K562 (cell line): ENCODE measurements around the gene SETD3. TPM values are rescaled to one million over a fixed set of nuclear protein-coding genes. Genes with fewer than 3 reads are reported as not detected.

Experiments used
- CXXC5 ChIP-seq: fragments of 250-450 bp; sonication (Bioruptor Pico); IDR thresholded peaks from 2 replicates; pipeline ENCODE4 v1.8.0; 2022; ENCODE audit warnings: inconsistent platforms, mild to moderate bottlenecking, moderate library complexity
- HNRNPK ChIP-seq: fragments of 200-400 bp; formaldehyde crosslinking; IDR thresholded peaks from one replicate; pipeline ENCODE4 v1.6.1; 2018; ENCODE audit warnings: mild to moderate bottlenecking, low read depth, low read length; ENCODE audit not compliant: poor library complexity, severe bottlenecking
- KAT8 ChIP-seq: fragments of 450-650 bp; IDR thresholded peaks from 2 replicates; pipeline ENCODE4 v1.6.1; 2016; ENCODE audit warnings: low read depth, mild to moderate bottlenecking
- MCM7 ChIP-seq, 2 experiments: fragments of 450-650 bp; IDR thresholded peaks; 2 replicates each; pipeline ENCODE4 v1.6.1; 2016 to 2018
- NCOA6 ChIP-seq: fragments of 450-650 bp; IDR thresholded peaks from 2 replicates; pipeline ENCODE4 v1.6.1; 2017; ENCODE audit warnings: mild to moderate bottlenecking
- NKRF ChIP-seq: fragments of 450-650 bp; IDR thresholded peaks from 2 replicates; pipeline ENCODE4 v1.6.1; 2016; ENCODE audit warnings: borderline replicate concordance
- PHF8 ChIP-seq: fragments of 200-600 bp; sonication (generic); IDR thresholded peaks from 2 replicates; pipeline ENCODE4 v1.6.1; 2012; ENCODE audit warnings: mixed run types, mild to moderate bottlenecking, inconsistent platforms, low read length, moderate library complexity, borderline replicate concordance
- POLR2AphosphoS2 ChIP-seq: IDR thresholded peaks from 2 replicates; pipeline ENCODE4 v1.6.1; 2012; ENCODE audit warnings: low read length, improper control_type of control experiment
- POLR3A ChIP-seq: IDR thresholded peaks from 2 replicates; pipeline ENCODE4 v1.6.1; 2011; ENCODE audit warnings: borderline replicate concordance, mild to moderate bottlenecking, moderate library complexity; ENCODE audit not compliant: insufficient read length, insufficient read depth; ENCODE audit errors: extremely low read depth
- RFX5 ChIP-seq: IDR thresholded peaks from 2 replicates; pipeline ENCODE4 v1.6.1; 2011; ENCODE audit warnings: low read depth, mild to moderate bottlenecking, improper control_type of control experiment, low read length
- RHOXF2B ChIP-seq: fragments of 250-450 bp; sonication (Bioruptor Pico); conservative IDR thresholded peaks from 2 replicates; pipeline ENCODE4 v1.5.1; 2021
- SIN3B ChIP-seq: fragments of 450-650 bp; IDR thresholded peaks from 2 replicates; pipeline ENCODE4 v1.6.1; 2017; ENCODE audit warnings: low read depth, mild to moderate bottlenecking, moderate library complexity
- TAL1 ChIP-seq: fragments of 450-650 bp; IDR thresholded peaks from 2 replicates; pipeline ENCODE4 v1.6.1; 2016; ENCODE audit warnings: mild to moderate bottlenecking
- TBL1XR1 ChIP-seq, 2 experiments: IDR thresholded peaks; 2 replicates each; pipeline ENCODE4 v1.6.1; 2012; ENCODE audit warnings: improper control_type of control experiment in 2 of 2, low read length in 2 of 2, mild to moderate bottlenecking in 1 of 2
- TCF15 ChIP-seq: fragments of 250-450 bp; sonication (Bioruptor Pico); IDR thresholded peaks from 2 replicates; pipeline ENCODE4 v1.8.0; 2022; ENCODE audit warnings: moderate library complexity, mild to moderate bottlenecking, inconsistent platforms
- ZBTB2 ChIP-seq: fragments of 450-650 bp; IDR thresholded peaks from 2 replicates; pipeline ENCODE4 v1.6.1; 2016; ENCODE audit warnings: antibody characterized with exemption
- ZNF143 ChIP-seq: sonication (generic); formaldehyde crosslinking; IDR thresholded peaks from 2 replicates; pipeline ENCODE4 v1.9.0; 2022; ENCODE audit warnings: mild to moderate bottlenecking, missing genetic modification reagents
- ZNF253 ChIP-seq: fragments of 250-450 bp; sonication (Bioruptor Pico); conservative IDR thresholded peaks from 2 replicates; pipeline ENCODE4 v1.6.1; 2021; ENCODE audit warnings: mild to moderate bottlenecking
- ZNF316 ChIP-seq: fragments of 450-650 bp; IDR thresholded peaks from 2 replicates; pipeline ENCODE4 v1.6.1; 2016
- ZNF589 ChIP-seq: fragments of 200-800 bp; sonication (Bioruptor generic); IDR thresholded peaks from 2 replicates; pipeline ENCODE4 v1.6.1; 2016; ENCODE audit warnings: low read depth, missing genetic modification characterization, missing compliant biosample characterization
- polyA plus RNA-seq, 8 experiments: library from polyadenylated mRNA; depleted of rRNA in 4 of 8; stranded (reverse) in 5 of 8; unstranded in 3 of 8; fragments of >200 nt; fragmentation: Nextera tagmentation in 2 of 8; fragmentation: Illumina TruSeq in 1 of 8; extraction: Ambion mirVana in 2 of 8; extraction: Trizol in 1 of 8; gene quantifications; 2 replicates each; pipeline versions ENCODE4 v1.2.1 to v1.2.3, GENCODE V29; 2011 to 2014; ENCODE audit warnings: inconsistent platforms in 1 of 8, missing spikeins in 1 of 8
- total RNA-seq, 7 experiments: library from RNA; depleted of rRNA in 6 of 7; stranded (reverse); fragments of >200 nt in 6 of 7; fragmentation: Illumina TruSeq in 2 of 7; extraction: Trizol in 2 of 7; gene quantifications; 2 replicates each; pipeline versions ENCODE4 v1.2.1 to v1.2.3, GENCODE V29; 2011 to 2021; ENCODE audit warnings: low replicate concordance in 1 of 7
- TF ChIP-seq, protein P1 (sequence below): sonication (generic); formaldehyde crosslinking; IDR thresholded peaks from 2 replicates; pipeline ENCODE4 v1.8.0; 2022; ENCODE audit warnings: mild to moderate bottlenecking, missing genetic modification reagents
- TF ChIP-seq, protein P2 (sequence below): IDR thresholded peaks from 3 replicates; pipeline ENCODE4 v1.6.1; 2011; ENCODE audit warnings: borderline replicate concordance, mild to moderate bottlenecking, moderate library complexity; ENCODE audit not compliant: insufficient read length; ENCODE audit errors: extremely low read depth

The SETD3 gene
- total and polyA plus RNA-seq, 9 of the 15 experiments (the other 6 are each of a cell fraction or from before 2014, with no cell fraction given): 8.5 to 35.9 (median 26.5) TPM

GRCh38 chr14:99480917-99481744 lies 472 bp upstream of the SETD3 start, which contains the start of gene CCNK (continued):
- TF ChIP-seq SIN3B (peak; percentile 98), ZNF316 (no peak), ZNF143 (CRISPR knock-in tag) (no peak), HNRNPK (no peak), ZNF253 (CRISPR knock-in tag) (no peak), RHOXF2B (no peak), POLR3A (no peak), ZNF589 (CRISPR knock-in tag) (no peak), RFX5 (no peak), ZBTB2 (no peak), PHF8 (peak; percentile 86), POLR2AphosphoS2 (no peak), NKRF (peak; percentile 72; the same call in 1 of the 2 replicates), MCM7 (IDR thresholded peaks at IDR 0.05) (no peak), KAT8 (no peak), TCF15 (CRISPR knock-in tag) (no peak), CXXC5 (CRISPR knock-in tag) (peak; percentile 99), TBL1XR1 (IDR thresholded peaks at IDR 0.05; ENCODE audit: low read length in 2 of 2) (no peak; a peak in 2 of 4 replicates), NCOA6 (no peak), TAL1 (no peak)
- TF ChIP-seq, protein P1, sequence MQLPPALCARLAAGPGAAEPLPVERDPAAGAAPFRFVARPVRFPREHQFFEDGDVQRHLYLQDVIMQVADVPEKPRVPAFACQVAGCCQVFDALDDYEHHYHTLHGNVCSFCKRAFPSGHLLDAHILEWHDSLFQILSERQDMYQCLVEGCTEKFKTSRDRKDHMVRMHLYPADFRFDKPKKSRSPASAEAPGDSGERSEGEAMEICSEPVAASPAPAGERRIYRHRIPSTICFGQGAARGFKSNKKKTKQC: no peak
- TF ChIP-seq, protein P2, sequence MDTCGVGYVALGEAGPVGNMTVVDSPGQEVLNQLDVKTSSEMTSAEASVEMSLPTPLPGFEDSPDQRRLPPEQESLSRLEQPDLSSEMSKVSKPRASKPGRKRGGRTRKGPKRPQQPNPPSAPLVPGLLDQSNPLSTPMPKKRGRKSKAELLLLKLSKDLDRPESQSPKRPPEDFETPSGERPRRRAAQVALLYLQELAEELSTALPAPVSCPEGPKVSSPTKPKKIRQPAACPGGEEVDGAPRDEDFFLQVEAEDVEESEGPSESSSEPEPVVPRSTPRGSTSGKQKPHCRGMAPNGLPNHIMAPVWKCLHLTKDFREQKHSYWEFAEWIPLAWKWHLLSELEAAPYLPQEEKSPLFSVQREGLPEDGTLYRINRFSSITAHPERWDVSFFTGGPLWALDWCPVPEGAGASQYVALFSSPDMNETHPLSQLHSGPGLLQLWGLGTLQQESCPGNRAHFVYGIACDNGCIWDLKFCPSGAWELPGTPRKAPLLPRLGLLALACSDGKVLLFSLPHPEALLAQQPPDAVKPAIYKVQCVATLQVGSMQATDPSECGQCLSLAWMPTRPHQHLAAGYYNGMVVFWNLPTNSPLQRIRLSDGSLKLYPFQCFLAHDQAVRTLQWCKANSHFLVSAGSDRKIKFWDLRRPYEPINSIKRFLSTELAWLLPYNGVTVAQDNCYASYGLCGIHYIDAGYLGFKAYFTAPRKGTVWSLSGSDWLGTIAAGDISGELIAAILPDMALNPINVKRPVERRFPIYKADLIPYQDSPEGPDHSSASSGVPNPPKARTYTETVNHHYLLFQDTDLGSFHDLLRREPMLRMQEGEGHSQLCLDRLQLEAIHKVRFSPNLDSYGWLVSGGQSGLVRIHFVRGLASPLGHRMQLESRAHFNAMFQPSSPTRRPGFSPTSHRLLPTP: no peak
